8988T (cell line): ENCODE measurements around the gene SMIM11.
"Not testable (repeated sequence)": the region's sequence is repeated elsewhere in the genome, so short reads cannot be mapped to it uniquely, and the experiment has no call there.

Experiments used
- DNase-seq: peaks from one replicate; pipeline ENCODE4 v3.0.0; 2011

Gene SMIM11

DNA sequence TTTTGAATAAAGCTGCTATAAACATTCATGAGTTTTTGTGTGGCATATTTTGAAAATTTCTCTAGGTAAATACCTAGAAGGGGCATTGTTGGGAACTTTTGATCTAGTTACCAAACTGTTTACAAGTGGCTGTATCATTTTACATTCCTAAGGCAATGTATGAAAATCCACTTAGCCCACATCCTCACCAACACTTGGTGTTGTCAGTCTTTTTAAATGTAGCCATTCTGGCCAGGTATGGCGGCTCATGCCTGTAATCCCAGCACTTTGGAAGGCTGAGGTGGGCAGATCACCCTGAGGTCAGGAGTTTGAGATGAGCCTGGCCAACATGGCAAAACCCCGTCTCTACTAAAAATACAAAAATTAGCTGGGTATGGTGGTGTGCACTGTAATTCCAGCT, 17.4 kb upstream of the SMIM11 start:
- no peak for DNase-seq

DNA sequence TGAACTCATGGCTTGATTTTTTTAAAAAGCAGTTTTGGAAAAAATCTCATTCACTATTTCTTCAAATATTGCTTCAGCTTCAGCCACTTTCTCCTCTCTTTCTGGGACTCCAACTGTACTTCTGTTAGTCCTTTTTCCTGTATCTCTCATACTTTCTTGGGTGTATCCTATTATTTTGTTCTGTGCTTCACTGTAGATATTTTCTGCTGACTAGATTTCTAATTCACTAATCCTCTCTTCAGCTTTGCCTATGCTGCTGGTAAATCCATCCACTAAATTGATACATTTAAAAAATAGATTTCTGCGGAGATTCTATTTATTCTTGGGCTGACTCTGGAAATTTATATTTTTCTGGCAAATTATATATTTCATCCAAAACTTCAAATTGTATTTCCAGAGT, 16.4 kb upstream of the SMIM11 start:
- DNase-seq: no peak

DNA sequence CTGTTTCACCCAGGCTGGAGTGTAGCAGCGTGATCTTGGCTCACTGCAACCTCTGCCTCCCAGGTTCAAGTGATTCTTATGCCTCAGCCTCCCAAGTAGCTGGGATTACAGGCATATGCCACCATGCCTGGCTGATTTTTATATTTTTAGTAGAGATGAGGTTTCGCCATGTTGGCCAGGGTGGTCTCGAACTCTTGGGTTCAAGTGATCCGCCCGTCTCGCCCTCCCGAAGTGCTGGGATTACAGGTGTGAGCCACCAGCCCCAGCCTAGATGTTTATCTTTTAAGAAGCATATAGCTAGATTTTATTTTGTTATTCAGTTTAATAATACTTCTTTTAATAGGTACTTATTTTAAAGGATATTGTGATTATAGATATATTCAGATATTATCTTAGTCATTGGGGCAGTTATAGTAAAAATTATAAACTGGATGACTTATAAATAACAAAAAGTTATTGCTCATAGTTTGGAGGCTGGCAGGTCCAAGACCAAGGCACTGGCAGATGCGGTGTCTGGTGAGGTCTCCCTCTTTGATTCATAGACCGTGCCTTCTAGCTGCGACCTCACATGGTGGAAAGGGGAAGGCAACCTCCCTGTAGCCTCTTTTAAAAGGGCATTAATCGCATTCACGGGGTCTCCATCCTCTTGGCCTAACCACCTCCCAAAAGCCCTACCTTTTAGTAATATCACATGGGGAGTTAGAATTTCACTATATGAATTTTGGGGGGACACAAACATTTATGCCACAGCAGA, 14.6 kb upstream of the SMIM11 start:
- DNase-seq: no peak

DNA sequence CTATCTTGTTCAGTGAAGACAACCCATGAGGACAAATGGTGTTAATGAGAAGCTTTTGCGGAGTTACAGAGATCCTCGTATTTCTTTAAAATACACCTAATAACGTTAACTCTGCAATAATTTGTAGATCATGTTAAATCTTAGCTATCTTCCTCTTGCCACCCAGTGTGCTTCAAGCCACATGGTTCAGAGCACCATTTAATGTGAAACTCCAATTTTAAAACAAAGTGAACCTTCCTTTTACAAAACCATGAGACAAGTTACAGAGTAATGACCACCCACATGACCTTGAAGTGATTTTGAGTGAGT, 13.2 kb upstream of the SMIM11 start:
- DNase-seq: no peak

DNA sequence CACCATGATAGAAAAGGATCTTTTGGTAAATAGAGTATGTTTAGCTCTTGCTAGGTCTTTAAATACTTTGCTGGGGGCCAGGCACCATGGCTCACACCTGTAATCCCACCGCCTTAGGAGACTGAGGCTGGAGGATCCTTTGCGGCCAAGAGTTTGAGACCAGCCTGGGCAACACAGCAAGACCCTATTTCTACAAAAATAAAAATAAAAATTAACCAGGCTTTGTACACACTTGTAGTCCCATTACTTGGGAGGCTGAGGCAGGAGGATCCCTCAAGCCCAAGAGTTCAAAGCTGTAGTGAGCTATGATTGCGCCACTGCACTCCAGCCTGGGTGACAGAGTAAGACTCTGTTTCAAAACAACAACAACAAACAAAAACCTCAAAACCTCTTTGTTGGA, 12.6 kb upstream of the SMIM11 start:
- DNase-seq: no peak

DNA sequence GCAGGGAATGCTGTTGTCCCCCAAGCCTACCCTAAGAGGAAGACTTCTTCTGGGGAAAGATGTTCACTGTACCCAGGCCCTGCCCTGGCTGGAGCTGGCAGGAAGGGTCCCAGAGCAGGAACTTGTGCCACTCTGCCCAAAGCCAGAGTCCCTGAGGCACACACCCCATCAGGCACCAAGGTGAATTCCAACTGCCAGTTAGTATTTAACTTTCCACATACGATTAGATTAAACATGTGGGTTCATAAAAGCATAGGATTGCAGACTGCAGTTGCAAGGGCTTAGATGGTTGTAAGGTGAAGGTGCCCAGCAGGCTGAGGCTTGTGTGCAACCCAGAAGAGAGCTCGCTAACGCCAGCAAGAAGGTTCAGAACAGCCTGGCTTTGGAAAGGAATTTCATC, 11.6 kb upstream of the SMIM11 start, which contains the start of gene KCNE2:
Gene KCNE2, plus strand, starts transcription at position 274 of the 400 bp plus-strand sequence. CDS start 6,473 bp downstream, outside the sequence.
- no peak for DNase-seq

DNA sequence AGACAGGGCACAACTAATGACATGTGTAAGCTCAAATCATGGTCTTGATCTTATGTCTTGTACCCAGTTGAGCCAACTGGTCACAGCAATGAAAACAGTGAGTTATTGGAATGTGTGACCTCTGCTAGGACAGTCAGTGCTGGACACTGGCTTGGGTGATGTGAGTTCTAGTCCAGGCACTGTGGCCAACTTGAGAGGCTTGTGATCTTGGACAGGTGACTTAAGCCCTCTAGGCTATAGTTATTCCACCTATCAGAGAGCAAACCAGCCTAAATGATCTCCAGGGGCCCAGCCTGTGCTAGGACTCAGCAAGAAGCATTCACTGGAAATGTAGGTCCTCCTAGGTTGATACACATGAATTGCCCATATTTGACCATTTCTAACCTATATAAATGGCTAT, 10.4 kb upstream of the SMIM11 start:
- no peak for DNase-seq

DNA sequence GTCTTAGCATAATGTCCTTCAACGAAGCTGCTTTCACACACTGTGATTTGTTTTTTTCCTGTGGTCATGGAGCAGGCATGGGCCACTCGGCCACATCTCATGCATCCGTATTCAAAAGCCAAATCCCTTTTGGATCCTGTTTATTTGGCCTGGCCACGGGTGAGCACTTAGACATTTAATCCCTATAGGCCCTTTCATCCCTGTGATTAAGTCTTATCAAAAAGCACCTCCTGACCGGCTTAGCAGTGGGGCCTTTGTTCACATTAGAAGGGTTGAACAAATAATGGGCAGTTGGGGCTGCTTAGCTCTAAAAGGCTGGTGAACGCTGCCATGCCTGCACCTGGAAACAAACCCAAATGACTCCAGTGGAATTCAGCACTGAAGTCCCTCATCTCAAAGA, 9.5 kb upstream of the SMIM11 start:
- DNase-seq: no peak

DNA sequence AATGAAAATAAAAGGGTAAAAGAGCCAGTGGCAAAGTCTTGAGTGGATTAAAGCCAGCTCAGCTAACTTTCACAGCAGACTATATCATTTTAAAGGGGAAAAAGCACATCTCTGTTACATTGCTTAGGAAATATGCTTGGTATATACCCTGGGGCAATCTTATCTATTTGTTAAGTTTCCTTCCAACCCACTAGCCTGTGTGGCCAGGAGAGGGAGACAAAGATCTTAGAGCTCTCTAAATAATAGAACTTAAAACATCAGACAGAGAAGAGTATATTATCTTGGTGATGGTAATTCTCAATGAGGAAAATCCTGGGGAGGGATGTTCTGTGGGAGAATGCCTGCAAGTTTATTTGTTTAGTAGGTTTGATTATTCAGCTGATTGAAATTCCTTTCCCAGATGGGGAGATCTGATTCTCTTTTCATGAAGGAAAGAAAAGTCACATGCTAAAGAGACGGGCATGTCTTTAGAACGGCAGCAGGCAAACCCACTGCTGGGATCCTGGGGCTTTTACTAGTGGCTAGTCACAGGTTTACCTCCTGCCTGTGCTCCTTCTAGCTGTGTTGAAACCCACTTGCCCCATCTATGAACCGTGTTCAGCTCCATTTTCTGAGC, 7.9 kb upstream of the SMIM11 start:
- no peak for DNase-seq

DNA sequence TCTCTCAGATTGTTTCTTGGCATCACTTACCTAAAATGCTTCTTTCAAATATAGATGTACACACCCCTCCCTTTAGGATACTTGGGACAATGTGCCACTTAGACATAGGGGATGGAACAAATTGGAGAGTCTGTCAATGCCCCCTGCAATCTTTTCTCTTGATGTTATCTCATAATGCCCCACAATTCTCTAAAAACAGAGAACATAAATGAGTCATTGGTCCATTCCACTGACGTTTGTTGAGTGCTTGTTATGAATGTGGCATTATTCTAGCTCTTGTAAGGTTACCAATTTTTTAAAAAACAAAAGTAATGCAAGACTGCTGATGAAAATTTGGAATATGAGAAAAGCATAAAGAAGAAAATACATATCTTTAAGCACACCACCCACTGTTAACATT, 5.6 kb upstream of the SMIM11 start:
- no peak for DNase-seq

DNA sequence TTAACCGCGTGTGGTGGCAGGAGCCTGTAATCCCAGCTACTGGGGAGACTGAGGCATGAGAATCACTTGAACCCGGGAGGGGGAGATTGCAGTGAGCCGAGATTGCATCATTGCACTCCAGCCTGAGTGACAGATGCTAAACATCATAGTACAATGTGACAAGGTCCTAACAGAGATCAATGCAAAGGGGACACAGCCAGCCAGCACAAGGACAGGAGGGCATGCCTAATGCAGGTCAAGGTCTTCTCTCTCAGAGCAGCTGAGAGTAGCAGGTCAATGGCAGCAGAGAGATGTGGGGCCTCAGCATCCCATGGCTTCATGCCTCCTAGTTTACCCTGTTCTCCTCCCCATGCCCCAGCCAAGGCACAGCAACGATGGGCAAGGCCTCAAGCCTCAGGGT, 3.0 kb upstream of the SMIM11 start:
- no peak for DNase-seq

DNA sequence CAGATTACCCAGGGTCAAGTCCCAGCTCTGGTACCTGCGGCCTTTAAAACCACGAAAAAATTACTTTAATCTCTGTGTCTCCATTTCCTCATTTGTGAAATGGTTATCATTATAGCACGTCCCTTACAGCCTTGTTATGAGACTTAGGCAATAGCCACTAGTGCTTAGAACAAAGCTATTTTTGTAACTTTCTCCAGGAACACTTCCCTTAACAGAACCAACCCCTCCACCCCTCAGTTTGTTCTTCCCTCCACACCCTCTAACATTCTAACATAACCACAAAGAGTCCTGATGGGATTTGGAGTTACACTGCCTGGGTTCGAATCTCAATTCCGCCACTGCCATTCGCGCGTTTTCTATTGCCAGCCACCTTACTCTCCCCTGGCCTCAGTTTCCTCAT, 845 bp upstream of the SMIM11 start:
- not testable (repeated sequence) for DNase-seq

DNA sequence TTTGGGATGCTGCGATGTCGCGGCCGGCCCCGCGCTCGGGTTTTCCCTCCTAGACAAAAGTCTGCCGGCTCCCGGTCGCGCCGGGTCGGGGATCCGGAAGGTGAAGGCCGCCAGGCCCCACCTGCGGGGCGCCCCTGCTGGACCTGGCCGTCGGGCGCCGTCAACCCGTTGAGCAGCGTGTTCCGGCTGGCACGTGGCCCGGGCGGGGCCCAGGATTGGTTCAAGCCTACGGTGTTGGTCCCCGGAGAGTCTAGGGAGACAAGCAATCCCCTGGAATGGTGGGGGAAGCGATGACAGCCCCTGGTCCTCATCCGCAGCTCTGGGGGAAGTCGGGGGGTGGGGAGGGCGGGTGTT, 289 bp downstream of the SMIM11 start:
- DNase-seq: not testable (repeated sequence)

DNA sequence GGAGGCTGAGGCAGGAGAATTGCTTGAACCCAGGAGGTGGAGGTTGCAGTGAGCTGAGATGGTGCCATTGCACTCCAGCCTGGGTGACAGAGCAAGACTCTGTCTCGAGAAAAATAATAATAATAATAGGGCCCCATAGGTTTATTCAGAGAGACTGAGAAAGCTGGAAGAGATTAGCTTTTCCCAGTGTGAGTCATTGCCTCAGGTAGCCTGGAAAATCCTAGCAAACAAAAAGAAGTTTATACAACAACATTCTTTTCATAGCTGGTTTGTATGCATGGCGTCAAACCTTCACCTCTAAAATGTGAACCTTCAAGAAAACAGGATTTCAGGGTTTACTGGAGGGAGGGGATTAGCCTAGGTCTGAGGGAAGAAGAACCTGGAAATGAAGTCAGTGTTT, 7.8 kb downstream of the SMIM11 start:
- not testable (repeated sequence) for DNase-seq

DNA sequence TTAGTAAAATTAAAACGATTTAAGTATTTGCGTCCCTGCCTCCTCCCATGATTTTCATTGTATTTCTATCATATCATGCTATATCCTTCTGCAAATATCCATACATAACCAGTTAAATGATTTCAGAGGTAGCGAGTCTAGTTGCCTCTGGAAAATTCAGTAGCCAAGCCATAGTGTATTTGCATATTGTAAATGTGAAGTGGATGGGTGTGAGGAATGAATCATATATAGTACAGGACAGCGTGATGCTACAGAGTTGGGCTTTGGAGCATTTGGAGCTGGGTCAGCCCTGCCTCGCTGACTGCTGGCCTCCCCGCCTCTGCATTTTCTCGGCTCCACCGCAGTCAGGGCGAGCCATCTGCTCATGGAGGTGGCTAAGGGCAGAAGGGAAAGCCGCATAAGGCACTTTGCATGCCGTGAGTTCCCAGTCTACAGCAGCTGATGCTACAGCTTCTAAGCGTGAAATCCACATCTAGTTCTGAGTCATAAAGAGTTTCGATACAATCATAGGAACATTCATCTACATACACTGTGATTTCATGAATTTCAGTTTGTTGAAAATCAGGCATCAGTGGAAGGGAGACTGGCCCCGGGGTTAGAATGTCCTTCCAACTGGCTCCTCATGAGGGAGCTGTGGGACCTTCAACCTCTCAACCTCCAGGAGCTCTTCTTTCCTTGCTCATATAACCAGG, 8.6 kb downstream of the SMIM11 start:
- not testable (repeated sequence) for DNase-seq

DNA sequence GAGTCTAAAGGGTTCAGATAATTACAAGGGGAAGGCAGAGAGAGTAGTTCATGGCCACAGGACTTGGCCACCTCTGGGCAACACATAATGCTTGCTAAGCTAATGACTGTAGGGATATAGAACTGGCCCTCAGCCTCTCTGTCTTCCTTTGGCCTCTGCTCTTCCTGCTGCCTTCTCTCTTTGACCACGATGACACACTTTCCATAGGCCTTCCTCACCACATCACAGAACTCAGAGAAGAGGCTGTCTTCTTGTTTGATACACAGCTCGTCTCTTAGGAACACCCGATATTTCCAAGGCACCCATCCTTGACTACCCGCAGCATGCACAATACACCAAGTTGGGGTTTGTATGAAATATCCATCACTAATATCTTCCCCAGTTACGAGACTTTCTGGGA, 25.2 kb downstream of the SMIM11 start:
- DNase-seq: not testable (repeated sequence)

DNA sequence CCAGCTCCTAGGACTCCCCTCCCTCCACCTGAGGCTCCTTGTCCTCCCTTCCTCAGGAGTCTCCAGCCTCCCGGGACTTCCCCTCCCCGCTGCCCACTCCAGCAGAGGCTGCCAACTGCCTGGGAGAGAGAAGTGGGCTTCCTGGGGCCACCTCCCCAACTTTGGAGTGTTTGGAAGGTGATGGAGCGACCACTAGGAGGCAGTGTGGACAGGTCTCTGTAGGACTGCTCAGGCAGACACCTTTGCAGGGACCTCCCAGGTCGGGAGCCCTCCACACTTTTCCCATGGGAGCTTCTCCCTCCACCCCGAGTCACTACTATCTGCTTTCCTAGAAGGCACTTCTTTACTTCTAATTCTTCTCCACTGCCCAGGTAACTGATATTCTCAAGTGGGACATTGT, 29.4 kb downstream of the SMIM11 start:
- DNase-seq: not testable (repeated sequence)

DNA sequence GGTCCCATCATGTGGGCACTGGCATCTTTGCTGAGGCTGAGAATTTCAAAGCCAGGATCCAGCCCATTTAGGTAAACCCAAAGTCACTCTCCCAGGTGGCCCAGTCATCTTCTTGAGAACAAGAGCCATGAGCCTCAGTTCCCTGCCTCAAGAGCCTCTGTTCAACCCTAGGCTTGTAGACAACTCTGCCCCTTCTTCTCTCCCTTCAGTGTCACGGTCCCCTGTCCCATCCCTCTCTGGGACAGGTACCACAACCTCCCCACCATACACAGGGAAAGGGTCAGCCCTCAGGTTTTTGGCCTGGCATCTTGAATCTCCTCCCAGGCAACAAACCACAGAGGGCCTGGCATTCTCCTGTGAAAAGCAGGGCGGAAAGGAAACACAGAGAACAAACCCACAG, 30.4 kb downstream of the SMIM11 start:
- DNase-seq: not testable (repeated sequence)

DNA sequence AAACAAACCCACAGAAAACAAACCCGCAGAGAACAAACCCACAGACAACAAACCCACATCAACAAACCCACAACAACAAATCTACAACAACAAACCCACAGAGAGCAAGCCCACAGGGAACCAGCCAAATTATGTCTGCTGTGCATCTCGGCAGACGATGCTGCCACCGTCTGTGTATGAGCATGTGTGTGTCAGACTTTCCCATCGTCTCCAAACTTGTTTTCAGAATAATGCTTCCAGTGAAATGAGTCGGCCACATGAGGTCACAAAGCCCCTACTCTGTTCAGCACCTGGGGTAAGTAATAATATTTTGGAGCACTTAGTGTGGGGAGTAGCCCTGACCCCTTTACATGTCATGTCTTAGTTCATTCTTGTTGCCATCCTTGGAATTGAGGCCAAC, 30.8 kb downstream of the SMIM11 start:
- DNase-seq: not testable (repeated sequence)

DNA sequence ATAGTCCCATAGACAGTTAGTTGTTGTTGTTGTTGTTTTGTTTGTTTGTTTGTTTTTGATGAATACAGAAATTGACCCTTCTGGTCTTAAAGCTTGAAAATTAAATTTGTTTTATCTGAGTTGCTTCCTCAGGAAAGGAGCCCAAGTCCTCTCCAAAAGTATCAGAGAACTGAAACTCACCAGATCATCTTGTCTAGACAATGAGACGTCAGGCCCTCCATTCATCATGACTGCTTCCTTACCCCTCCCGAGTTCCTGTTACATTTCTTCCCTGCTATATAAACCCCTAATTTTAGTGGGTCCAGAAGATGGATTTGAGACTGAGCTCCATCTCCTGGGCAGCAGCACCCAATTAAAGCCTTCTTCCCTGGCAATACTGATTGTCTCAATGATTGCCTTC, 31.4 kb downstream of the SMIM11 start:
- DNase-seq: not testable (repeated sequence)

DNA sequence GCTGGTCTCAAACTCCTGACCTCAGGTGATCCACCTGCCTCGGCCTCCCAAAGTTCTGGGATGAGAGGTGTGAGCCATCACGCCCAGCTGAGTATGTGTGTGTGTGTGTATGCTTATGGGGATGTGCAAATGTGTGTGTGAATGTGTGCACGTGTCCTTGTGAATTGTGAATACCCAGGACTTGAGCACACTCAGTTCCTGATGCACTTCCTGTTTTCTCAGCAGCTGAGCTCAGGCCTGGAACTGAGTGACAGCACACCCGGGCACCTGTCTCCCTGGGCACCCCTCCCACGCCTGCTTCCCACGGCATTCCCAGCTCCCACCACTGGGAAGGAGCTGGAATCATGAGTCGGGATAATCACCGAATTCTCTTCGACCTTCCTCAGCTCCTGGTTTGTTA, 32.0 kb downstream of the SMIM11 start:
- not testable (repeated sequence) for DNase-seq

DNA sequence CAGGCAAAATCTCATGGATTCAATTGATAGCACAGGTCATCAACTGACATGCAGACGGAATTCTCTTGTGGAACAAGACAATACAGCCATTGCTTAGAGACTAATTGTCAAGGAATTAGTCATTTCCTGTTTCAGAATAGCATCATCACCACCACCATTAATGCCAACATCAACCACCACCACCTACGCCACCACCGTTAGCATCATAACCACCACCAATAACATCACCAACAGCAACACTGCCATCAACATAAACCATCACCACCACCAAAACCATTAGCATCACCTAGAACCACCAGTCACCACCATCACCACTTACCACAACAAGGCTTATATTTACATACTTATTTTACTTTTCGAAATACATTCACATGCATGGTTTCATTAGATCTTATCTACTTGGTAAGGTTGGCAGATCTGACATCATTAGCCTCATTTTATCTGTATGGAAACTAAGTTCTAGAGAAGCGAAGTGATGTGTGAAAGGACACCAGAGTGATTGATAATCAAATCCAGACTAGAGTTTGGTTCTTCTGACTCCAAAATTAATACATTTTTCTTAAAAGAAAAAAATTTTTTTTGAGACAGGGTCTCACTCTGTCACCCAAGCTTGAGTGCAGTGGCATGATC, 42.3 kb downstream of the SMIM11 start:
- DNase-seq: not testable (repeated sequence)

DNA sequence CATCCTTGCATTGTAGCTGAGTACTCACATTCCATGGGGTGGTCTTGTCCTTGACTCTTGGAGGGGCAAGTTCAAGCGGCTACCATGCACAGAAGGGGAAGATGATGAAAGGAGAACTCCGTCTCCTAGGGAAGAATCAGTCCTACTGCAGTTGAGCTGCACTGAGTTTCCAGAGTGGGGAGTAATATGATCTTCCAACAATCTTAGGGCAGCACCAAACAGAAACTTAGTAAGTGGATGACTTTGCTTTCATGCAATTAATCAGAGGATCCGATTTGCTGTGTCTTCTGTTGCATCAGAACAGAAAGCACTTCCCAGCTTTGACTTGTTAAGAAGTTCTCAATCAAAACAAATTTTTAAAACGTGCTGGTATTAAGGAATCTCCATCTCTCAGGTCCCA, 48.5 kb downstream of the SMIM11 start, which contains the start of gene SMIM34:
Gene SMIM34, minus strand, starts transcription at position 147 of the 400 bp plus-strand sequence. Its CDS starts 112 bp downstream, at position 35.
- DNase-seq: not testable (repeated sequence)

DNA sequence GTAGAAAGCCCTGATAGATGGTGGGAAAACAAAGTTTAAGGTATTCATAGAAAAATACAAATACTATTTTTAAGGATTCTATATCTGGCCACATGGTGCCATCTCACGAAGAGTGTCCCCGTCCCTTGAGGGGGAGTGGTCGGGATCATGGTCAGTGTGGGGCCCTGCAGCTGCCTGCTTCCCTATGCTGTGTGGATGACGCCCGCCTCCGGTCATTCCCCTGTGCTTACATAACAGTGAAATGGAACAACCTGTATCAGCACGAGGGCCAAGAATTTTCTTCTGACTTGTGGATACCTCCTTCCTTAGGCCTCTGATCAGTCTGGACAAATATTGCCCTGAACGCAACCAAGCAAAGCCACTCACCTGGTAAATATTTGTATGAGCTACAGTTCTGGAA, 52.0 kb downstream of the SMIM11 start:
- DNase-seq: not testable (repeated sequence)
